Osteoblast (primary cell): ENCODE measurements around the gene TMEM255A. TPM values are rescaled to one million over a fixed set of nuclear protein-coding genes. Genes with fewer than 3 reads are reported as not detected.

Experiments
- DNase-seq: peaks from one replicate; pipeline ENCODE4 v3.0.0; 2011; ENCODE audit warnings: low spot score, mixed read lengths; ENCODE audit not compliant: insufficient read length; ENCODE audit errors: missing footprints
- H2AFZ ChIP-seq: 2 replicates; pipeline ENCODE4 v1.6.0; 2011; ENCODE audit warnings: mild to moderate bottlenecking, low read length
- H3K27ac ChIP-seq: 2 replicates; pipeline ENCODE4 v1.5.1; 2011; ENCODE audit warnings: mild to moderate bottlenecking, low read depth, low read length, moderate library complexity
- H3K27me3 ChIP-seq: 2 replicates; pipeline ENCODE4 v1.6.0; 2012; ENCODE audit warnings: mild to moderate bottlenecking, control low read depth, inconsistent platforms, low read length, moderate library complexity; ENCODE audit not compliant: insufficient read depth
- H3K36me3 ChIP-seq: 2 replicates; pipeline ENCODE4 v1.5.1; 2011; ENCODE audit warnings: mild to moderate bottlenecking, low read length, control low read depth, moderate library complexity; ENCODE audit not compliant: insufficient read depth
- H3K4me1 ChIP-seq: 2 replicates; pipeline ENCODE4 v1.5.1; 2011; ENCODE audit warnings: mild to moderate bottlenecking, low read length, control low read depth, moderate library complexity; ENCODE audit not compliant: insufficient read depth
- H3K4me2 ChIP-seq: 2 replicates; pipeline ENCODE4 v1.6.0; 2011; ENCODE audit warnings: mild to moderate bottlenecking, low read length; ENCODE audit not compliant: insufficient read depth
- H3K4me3 ChIP-seq: fragments of 200-600 bp; sonication (generic); 3 replicates; pipeline ENCODE4 v1.5.1; 2012; ENCODE audit warnings: mild to moderate bottlenecking, low read length, inconsistent platforms; ENCODE audit not compliant: insufficient read depth
- H3K79me2 ChIP-seq: 2 replicates; pipeline ENCODE4 v1.6.0; 2012; ENCODE audit warnings: mild to moderate bottlenecking, low read length, control low read depth, inconsistent platforms; ENCODE audit not compliant: insufficient read depth
- H3K9me3 ChIP-seq: 2 replicates; pipeline ENCODE4 v1.5.1; 2011; ENCODE audit warnings: low read depth, low read length, control low read depth
- H4K20me1 ChIP-seq: 2 replicates; pipeline ENCODE4 v1.6.0; 2012; ENCODE audit warnings: mild to moderate bottlenecking, low read length, control low read depth; ENCODE audit not compliant: insufficient read depth
- CTCF ChIP-seq: IDR thresholded peaks from 2 replicates; pipeline ENCODE4 v1.5.1; 2011; ENCODE audit warnings: mild to moderate bottlenecking, low read depth, low read length, moderate library complexity; ENCODE audit errors: extremely low read depth
- total RNA-seq: library from RNA; depleted of rRNA; stranded (reverse); fragments of >200 nt; gene quantifications from 2 replicates; pipeline ENCODE4 v1.2.3, GENCODE V29; 2012

TMEM255A gene
- total RNA-seq, 1 donor = under 0.01 TPM

- Histone ChIP-seq H3K79me2 (no peaks in the 10 kb centered on the region), H3K4me1 (no peaks in the 10 kb centered on the region), H3K27ac (peak overlapping the region; percentile 51), H3K9me3 (no peaks in the 10 kb centered on the region), H3K27me3 (peaks cover 4% of the 10 kb centered on the region), H3K4me3 (peak overlapping the region; percentile 82), H2AFZ (peak overlapping the region; percentile 95), H4K20me1 (no peaks in the 10 kb centered on the region), H3K36me3 (no peaks in the 10 kb centered on the region), H3K4me2 (peak overlapping the region; percentile 88)
- no peak for TF ChIP-seq CTCF
- DNase-seq = peak; percentile 81
Measured at GRCh38 chrX:120244735-120245498, 66.3 kb downstream of the TMEM255A start.

- Histone ChIP-seq H2AFZ (peak overlapping the region; percentile 95), H3K27ac (peak overlapping the region; percentile 51), H3K27me3 (peaks cover 4% of the 10 kb centered on the region), H3K4me3 (peak overlapping the region; percentile 82), H4K20me1 (no peaks in the 10 kb centered on the region), H3K36me3 (no peaks in the 10 kb centered on the region), H3K79me2 (no peaks in the 10 kb centered on the region), H3K4me2 (peak overlapping the region; percentile 88), H3K9me3 (no peaks in the 10 kb centered on the region), H3K4me1 (no peaks in the 10 kb centered on the region)
- no peak for DNase-seq
- TF ChIP-seq CTCF = no peak
Measured at GRCh38 chrX:120244395-120244734, 66.9 kb downstream of the TMEM255A start.

- no peaks in the 10 kb centered on the region for H3K9me3 ChIP-seq
- no peak overlapping the region for H3K4me3 ChIP-seq
- H3K4me1 ChIP-seq = no peaks in the 10 kb centered on the region
- H3K27me3 ChIP-seq = peaks cover 4% of the 10 kb centered on the region
- no peaks in the 10 kb centered on the region for H3K79me2 ChIP-seq
- no peak overlapping the region for H3K4me2 ChIP-seq
- no peaks in the 10 kb centered on the region for H4K20me1 ChIP-seq
- no peaks in the 10 kb centered on the region for H3K36me3 ChIP-seq
- no peak overlapping the region for H2AFZ ChIP-seq
- H3K27ac ChIP-seq = no peak overlapping the region
- no peak for TF ChIP-seq CTCF
- no peak for DNase-seq
Measured at GRCh38 chrX:120242813-120243212, 68.4 kb downstream of the TMEM255A start.

GRCh38 chrX:120238933-120239332 lies 72.3 kb downstream of the TMEM255A start:
- no peaks in the 10 kb centered on the region for H3K36me3 ChIP-seq
- no peak overlapping the region for H3K4me3 ChIP-seq
- H3K9me3 ChIP-seq = no peaks in the 10 kb centered on the region
- H2AFZ ChIP-seq = no peak overlapping the region
- H3K79me2 ChIP-seq = no peaks in the 10 kb centered on the region
- no peaks in the 10 kb centered on the region for H3K4me1 ChIP-seq
- H4K20me1 ChIP-seq = no peaks in the 10 kb centered on the region
- H3K27ac ChIP-seq = no peak overlapping the region
- H3K27me3 ChIP-seq = no peaks in the 10 kb centered on the region
- H3K4me2 ChIP-seq = no peak overlapping the region
- no peak for TF ChIP-seq CTCF
- no peak for DNase-seq
